Hepatocyte (in vitro differentiated cells): ENCODE data around the gene SLIT1. TPM values are rescaled to one million over a fixed set of nuclear protein-coding genes. Genes with fewer than 3 reads are reported as not detected.

ENCODE experiments used
- DNase-seq: peaks from one replicate; pipeline ENCODE4 v3.0.0-alpha.2; 2016; ENCODE audit warnings: low spot score
- H2AFZ ChIP-seq: fragments of 200-600 bp; sonication (generic); 2 replicates; pipeline ENCODE4 v1.6.0; 2016; ENCODE audit warnings: antibody characterized with exemption, mild to moderate bottlenecking
- H3K27ac ChIP-seq: fragments of 200-600 bp; sonication (generic); 2 replicates; pipeline ENCODE4 v1.5.1; 2016; ENCODE audit warnings: mild to moderate bottlenecking
- H3K27me3 ChIP-seq: fragments of 200-600 bp; sonication (generic); 2 replicates; pipeline ENCODE4 v1.6.1; 2016
- H3K36me3 ChIP-seq: fragments of 200-600 bp; sonication (generic); replicated peaks from 2 replicates; pipeline ENCODE4 v1.5.1; 2016; ENCODE audit warnings: low read depth; ENCODE audit not compliant: insufficient read depth
- H3K4me1 ChIP-seq: fragments of 200-600 bp; sonication (generic); 2 replicates; pipeline ENCODE4 v1.5.1; 2016; ENCODE audit warnings: mild to moderate bottlenecking, moderate library complexity; ENCODE audit not compliant: insufficient read depth
- H3K4me2 ChIP-seq: fragments of 200-600 bp; sonication (generic); 2 replicates; pipeline ENCODE4 v1.6.0; 2016
- H3K4me3 ChIP-seq: fragments of 200-600 bp; sonication (generic); 2 replicates; pipeline ENCODE4 v1.5.1; 2016; ENCODE audit warnings: mild to moderate bottlenecking
- H3K79me2 ChIP-seq: fragments of 200-600 bp; sonication (generic); 2 replicates; pipeline ENCODE4 v1.6.0; 2017; ENCODE audit warnings: mild to moderate bottlenecking
- H3K9me2 ChIP-seq: fragments of 200-600 bp; sonication (generic); replicated peaks from 2 replicates; pipeline ENCODE4 v1.6.0; 2017; ENCODE audit warnings: mild to moderate bottlenecking; ENCODE audit not compliant: insufficient read depth
- H3K9me3 ChIP-seq: fragments of 200-600 bp; sonication (generic); 2 replicates; pipeline ENCODE4 v1.5.1; 2016; ENCODE audit warnings: low read depth, mild to moderate bottlenecking
- H4K20me1 ChIP-seq: fragments of 200-600 bp; sonication (generic); 2 replicates; pipeline ENCODE4 v1.6.0; 2016; ENCODE audit warnings: mild to moderate bottlenecking; ENCODE audit not compliant: insufficient read depth, poor library complexity, severe bottlenecking
- EZH2 ChIP-seq: fragments of 200-600 bp; sonication (generic); IDR thresholded peaks from 2 replicates; pipeline ENCODE4 v1.6.1; 2016; ENCODE audit warnings: antibody characterized with exemption, mild to moderate bottlenecking, borderline replicate concordance
- EZH2phosphoT487 ChIP-seq: fragments of 200-600 bp; sonication (generic); IDR thresholded peaks from one replicate; pipeline ENCODE4 v1.6.1; 2018; ENCODE audit warnings: antibody characterized with exemption, mild to moderate bottlenecking, low read depth, moderate library complexity; ENCODE audit not compliant: unreplicated experiment, severe bottlenecking
- WGBS: methylation state at CpG from one replicate; pipeline ENCODE4 v1.1.6; 2016; ENCODE audit warnings: low lambda C conversion rate; ENCODE audit errors: missing lambda C conversion rate; 5-methylcytosine and 5-hydroxymethylcytosine counted together
- polyA plus RNA-seq: library from polyadenylated mRNA; unstranded; fragments of >200 nt; fragmentation: Nextera tagmentation; extraction: Ambion mirVana; gene quantifications from 2 replicates; pipeline ENCODE4 v1.2.1, GENCODE V29; 2016
- total RNA-seq: library from RNA; depleted of rRNA; stranded (reverse); fragments of >200 nt; gene quantifications from 2 replicates; pipeline ENCODE4 v1.2.3, GENCODE V29; 2014
- TF ChIP-seq, protein P1 (sequence below): fragments of 200-600 bp; sonication (generic); IDR thresholded peaks from 2 replicates; pipeline ENCODE4 v1.5.1; 2016; ENCODE audit warnings: antibody characterized with exemption, mild to moderate bottlenecking; ENCODE audit not compliant: poor library complexity

Gene SLIT1
- total and polyA plus RNA-seq, 2 experiments from 2014 or later, result 0.47 to 0.65 TPM

DNA sequence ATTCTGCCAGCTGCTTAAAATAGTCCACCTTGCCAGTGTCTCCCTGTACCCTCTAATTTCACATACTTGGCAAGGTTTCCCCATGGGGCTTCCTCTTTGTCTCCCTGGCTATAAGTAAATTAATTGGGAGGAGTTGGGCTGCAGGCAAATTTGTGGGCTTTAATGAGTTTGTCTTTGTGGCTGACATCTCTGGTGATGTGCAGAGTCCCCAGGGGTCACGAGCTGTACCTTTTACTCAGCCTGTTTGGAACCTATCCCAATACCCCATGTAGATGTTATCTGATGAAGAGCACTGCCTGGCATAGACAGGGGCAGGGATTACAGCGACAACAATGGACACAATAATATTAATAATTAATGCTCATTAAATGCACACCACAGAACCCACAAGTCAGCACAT, 132.5 kb downstream of the SLIT1 start:
- Histone ChIP-seq H3K4me3 (no peak overlapping the region), H3K79me2 (no peaks in the 10 kb centered on the region), H4K20me1 (no peaks in the 10 kb centered on the region), H3K9me2 (no peaks in the 10 kb centered on the region), H3K36me3 (no peaks in the 10 kb centered on the region), H2AFZ (no peak overlapping the region), H3K27ac (no peak overlapping the region), H3K27me3 (no peaks in the 10 kb centered on the region), H3K9me3 (no peaks in the 10 kb centered on the region), H3K4me2 (no peak overlapping the region), H3K4me1 (no peaks in the 10 kb centered on the region)
- no peak for DNase-seq
- WGBS, result 81% methylated on average over 2 of the region's 2 CpGs
- TF ChIP-seq EZH2phosphoT487 (no peak), EZH2 (no peak)
- TF ChIP-seq, protein P1, sequence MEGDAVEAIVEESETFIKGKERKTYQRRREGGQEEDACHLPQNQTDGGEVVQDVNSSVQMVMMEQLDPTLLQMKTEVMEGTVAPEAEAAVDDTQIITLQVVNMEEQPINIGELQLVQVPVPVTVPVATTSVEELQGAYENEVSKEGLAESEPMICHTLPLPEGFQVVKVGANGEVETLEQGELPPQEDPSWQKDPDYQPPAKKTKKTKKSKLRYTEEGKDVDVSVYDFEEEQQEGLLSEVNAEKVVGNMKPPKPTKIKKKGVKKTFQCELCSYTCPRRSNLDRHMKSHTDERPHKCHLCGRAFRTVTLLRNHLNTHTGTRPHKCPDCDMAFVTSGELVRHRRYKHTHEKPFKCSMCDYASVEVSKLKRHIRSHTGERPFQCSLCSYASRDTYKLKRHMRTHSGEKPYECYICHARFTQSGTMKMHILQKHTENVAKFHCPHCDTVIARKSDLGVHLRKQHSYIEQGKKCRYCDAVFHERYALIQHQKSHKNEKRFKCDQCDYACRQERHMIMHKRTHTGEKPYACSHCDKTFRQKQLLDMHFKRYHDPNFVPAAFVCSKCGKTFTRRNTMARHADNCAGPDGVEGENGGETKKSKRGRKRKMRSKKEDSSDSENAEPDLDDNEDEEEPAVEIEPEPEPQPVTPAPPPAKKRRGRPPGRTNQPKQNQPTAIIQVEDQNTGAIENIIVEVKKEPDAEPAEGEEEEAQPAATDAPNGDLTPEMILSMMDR, result no peak

DNA sequence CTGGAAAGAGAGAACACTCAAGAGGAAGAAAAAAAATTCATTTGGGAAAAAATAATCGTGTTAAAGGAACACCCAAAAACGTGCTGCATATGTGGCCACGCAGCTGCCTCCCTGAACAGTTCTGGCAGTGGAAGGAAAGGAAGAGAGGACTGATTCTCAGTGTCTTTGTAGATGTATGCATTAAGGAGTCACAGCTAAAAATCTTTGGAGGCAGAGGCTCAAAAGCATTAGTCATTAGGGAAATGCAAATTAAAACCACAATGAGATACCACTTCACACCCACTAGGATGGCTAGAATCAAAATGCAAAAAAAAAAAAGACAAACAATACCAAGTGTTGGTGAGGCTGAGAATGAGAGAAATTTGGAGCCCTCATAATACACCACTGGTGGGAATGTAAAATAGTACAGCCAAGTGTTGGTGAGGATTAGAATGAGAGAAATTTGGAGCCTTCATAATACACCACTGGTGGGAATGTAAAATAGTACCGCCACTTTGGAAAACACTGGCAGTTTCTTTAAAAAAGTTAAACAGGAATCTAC, 134.7 kb downstream of the SLIT1 start:
- Histone ChIP-seq H4K20me1 (no peaks in the 10 kb centered on the region), H3K79me2 (no peaks in the 10 kb centered on the region), H3K4me3 (no peak overlapping the region), H3K4me1 (no peaks in the 10 kb centered on the region), H3K36me3 (no peaks in the 10 kb centered on the region), H3K9me2 (no peaks in the 10 kb centered on the region), H3K27me3 (no peaks in the 10 kb centered on the region), H3K27ac (no peak overlapping the region), H3K9me3 (no peaks in the 10 kb centered on the region), H3K4me2 (no peak overlapping the region), H2AFZ (no peak overlapping the region)
- 73% methylated on average over 4 of the region's 4 CpGs for WGBS
- DNase-seq, result no peak
- TF ChIP-seq EZH2phosphoT487 (no peak), EZH2 (no peak)
- TF ChIP-seq, protein P1, result no peak

DNA sequence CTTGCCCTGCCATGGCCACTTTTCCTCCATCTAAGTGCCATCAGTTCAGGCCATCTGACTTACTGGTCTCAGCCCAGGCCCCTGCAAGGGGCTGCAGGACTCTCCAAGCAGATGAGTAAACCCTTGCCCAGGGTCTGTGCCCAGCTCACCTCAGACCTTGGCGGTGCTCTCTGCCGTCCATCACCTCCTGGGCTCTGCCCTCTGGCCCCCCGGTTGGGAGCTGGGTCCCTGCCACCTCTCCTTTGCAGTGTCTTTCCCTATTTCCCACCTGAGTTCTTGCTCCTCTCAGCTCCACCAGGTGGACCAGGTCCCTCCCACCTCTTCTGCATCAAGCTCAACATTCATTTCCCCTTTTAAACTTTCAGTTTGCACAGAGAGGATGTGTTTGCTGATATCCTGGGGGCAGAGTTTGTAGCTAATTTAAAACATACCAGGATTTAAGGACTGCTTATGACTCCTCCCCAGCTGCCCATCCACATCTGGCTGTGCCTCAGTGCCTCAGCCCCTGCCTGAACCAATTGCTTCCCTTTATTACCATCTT, 135.5 kb downstream of the SLIT1 start:
- no peak for DNase-seq
- no peak overlapping the region for H3K4me2 ChIP-seq
- WGBS, result 88% methylated on average over 3 of the region's 3 CpGs
- no peak overlapping the region for H3K27ac ChIP-seq
- H3K9me2 ChIP-seq, result no peaks in the 10 kb centered on the region
- H3K9me3 ChIP-seq, result no peaks in the 10 kb centered on the region
- TF ChIP-seq EZH2, result no peak
- no peaks in the 10 kb centered on the region for H4K20me1 ChIP-seq
- no peaks in the 10 kb centered on the region for H3K27me3 ChIP-seq
- H3K36me3 ChIP-seq, result no peaks in the 10 kb centered on the region
- no peak overlapping the region for H3K4me3 ChIP-seq
- H3K79me2 ChIP-seq, result no peaks in the 10 kb centered on the region
- no peak overlapping the region for H2AFZ ChIP-seq
- H3K4me1 ChIP-seq, result no peaks in the 10 kb centered on the region

DNA sequence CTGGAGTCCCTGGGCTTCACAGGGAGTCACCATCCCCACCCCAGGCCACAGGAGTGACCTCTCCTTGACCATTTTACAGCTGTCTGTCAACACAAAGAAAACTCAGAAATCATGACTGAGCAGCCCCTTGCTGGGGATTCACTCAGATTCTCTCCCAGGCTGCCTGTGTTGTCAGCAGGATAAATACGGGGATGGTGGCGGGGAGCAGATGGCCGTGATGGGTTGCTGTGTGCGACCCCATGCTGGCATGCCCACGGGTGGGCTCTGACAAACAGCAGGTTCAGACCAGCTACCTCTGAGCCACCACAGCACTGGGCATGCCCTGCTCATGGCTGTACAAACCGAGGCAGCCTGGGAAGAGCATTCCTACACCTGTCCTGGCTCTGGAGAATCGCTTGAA, 136.1 kb downstream of the SLIT1 start:
- Histone ChIP-seq H3K4me2 (no peak overlapping the region), H2AFZ (no peak overlapping the region), H3K4me3 (no peak overlapping the region), H4K20me1 (no peaks in the 10 kb centered on the region), H3K27me3 (no peaks in the 10 kb centered on the region), H3K4me1 (no peaks in the 10 kb centered on the region), H3K27ac (no peak overlapping the region), H3K79me2 (no peaks in the 10 kb centered on the region), H3K36me3 (no peaks in the 10 kb centered on the region), H3K9me3 (no peaks in the 10 kb centered on the region), H3K9me2 (no peaks in the 10 kb centered on the region)
- TF ChIP-seq EZH2, result no peak
- TF ChIP-seq EZH2phosphoT487, result no peak
- TF ChIP-seq, protein P1, result no peak
- DNase-seq, result no peak
- 84% methylated on average over 7 of the region's 7 CpGs for WGBS
